Activated CD8-positive, alpha-beta T cell treated with anti-CD3 and anti-CD28 coated beads for 36 hours (primary cell): Measurements from ENCODE around the gene MORN5. TPM values are rescaled to one million over a fixed set of nuclear protein-coding genes. Genes with fewer than 3 reads are reported as not detected.
A peak's percentile ranks its signal among the peaks of the same experiment; 100 is the strongest.

Experiments used
- ATAC-seq: fragments of 200-7000 bp; cut with Tn5 transposase; one replicate; pipeline ENCODE4 v1.10.0; 2021; ENCODE audit warnings: mild to moderate bottlenecking, moderate library complexity
- CTCF ChIA-PET: fragments of 350-600 bp; sonication (Branson Sonifier 250); formaldehyde crosslinking; loops from one replicate; lab custom pipeline; 2021; ENCODE audit warnings: antibody characterized with exemption; lab: Charles Lee
- POLR2A ChIA-PET: fragments of 350-600 bp; sonication (Branson Sonifier 250); formaldehyde crosslinking; loops from one replicate; lab custom pipeline; 2021; ENCODE audit warnings: antibody characterized with exemption; lab: Charles Lee
- DNase-seq: peaks from one replicate; pipeline ENCODE4 v3.0.0-alpha.2; 2020
- H3K27ac Mint-ChIP-seq: one replicate; pipeline ENCODE4 v1.8.0; 2021; ENCODE audit warnings: mild to moderate bottlenecking, mixed read lengths
- H3K27me3 Mint-ChIP-seq: one replicate; pipeline ENCODE4 v1.8.0; 2021; ENCODE audit warnings: mixed read lengths
- H3K36me3 Mint-ChIP-seq: one replicate; pipeline ENCODE4 v1.8.0; 2021; ENCODE audit warnings: low read depth, mixed read lengths
- H3K4me1 Mint-ChIP-seq: one replicate; pipeline ENCODE4 v1.8.0; 2021; ENCODE audit warnings: low read depth, mixed read lengths
- H3K4me3 Mint-ChIP-seq: one replicate; pipeline ENCODE4 v1.8.0; 2021; ENCODE audit warnings: mild to moderate bottlenecking, moderate library complexity, mixed read lengths
- H3K9me3 Mint-ChIP-seq: one replicate; pipeline ENCODE4 v1.8.0; 2021; ENCODE audit warnings: mixed read lengths
- CTCF ChIP-seq: fragments of 200-600 bp; IDR thresholded peaks from one replicate; pipeline ENCODE4 v1.8.0; 2022; ENCODE audit warnings: antibody characterized with exemption, mild to moderate bottlenecking
- intact Hi-C: fragments of 100-400 bp; cut with micrococcal nuclease; formaldehyde crosslinking; loops from one replicate; pipeline ENCODE4 v1.10.0; 2022
- total RNA-seq, 2 experiments: library from RNA; stranded (reverse); gene quantifications; one replicate each; pipeline ENCODE4 v1.2.3, GENCODE V29; 2021

Gene MORN5
- total RNA-seq, 2 experiments from 2014 or later = not detected

- H3K27me3 Mint-ChIP-seq = peaks cover 27% of the 10 kb centered on the region
- POLR2A ChIA-PET = no interaction called here
- intact Hi-C loops = no loop called here
- H3K4me1 Mint-ChIP-seq = peaks cover 12% of the 10 kb centered on the region
- no peaks in the 10 kb centered on the region for H3K36me3 Mint-ChIP-seq
- no peak for ATAC-seq
- TF ChIP-seq CTCF = no peak
- CTCF ChIA-PET = interaction anchor here (0.9 to 13.9 kb wide), 10 partner anchors 11 to 235 kb away, joined by 3 to 315 read pairs (median 8); no protein-coding TSS in a partner anchor
- H3K9me3 Mint-ChIP-seq = no peaks in the 10 kb centered on the region
- no peak overlapping the region for H3K27ac Mint-ChIP-seq
- H3K4me3 Mint-ChIP-seq = no peak overlapping the region
- DNase-seq = no peak
These were observed 38.3 kb upstream of the MORN5 start for GRCh38 chr9:122121391-122121790.

GRCh38 chr9:122121931-122122330, 37.8 kb upstream of the MORN5 start:
- Mint-ChIP-seq H3K27ac (no peak overlapping the region), H3K4me3 (no peak overlapping the region), H3K4me1 (peaks cover 16% of the 10 kb centered on the region), H3K36me3 (no peaks in the 10 kb centered on the region), H3K27me3 (peaks cover 31% of the 10 kb centered on the region), H3K9me3 (no peaks in the 10 kb centered on the region)
- no peak for TF ChIP-seq CTCF
- ChIA-PET POLR2A (no interaction called here), CTCF (interaction anchor here (0.6 to 13.9 kb wide), 17 partner anchors 11 to 576 kb away, joined by 3 to 315 read pairs (median 5); no protein-coding TSS in a partner anchor)
- ATAC-seq (no peak), DNase-seq (no peak)
- intact Hi-C loops = no loop called here

GRCh38 chr9:122122468-122122867, 37.2 kb upstream of the MORN5 start:
- ATAC-seq = peak; percentile 5
- Mint-ChIP-seq H3K4me1 (peaks cover 16% of the 10 kb centered on the region), H3K4me3 (no peak overlapping the region), H3K27ac (no peak overlapping the region), H3K36me3 (no peaks in the 10 kb centered on the region), H3K27me3 (peaks cover 33% of the 10 kb centered on the region), H3K9me3 (no peaks in the 10 kb centered on the region)
- intact Hi-C loops = no loop called here
- ChIA-PET POLR2A (no interaction called here), CTCF (interaction anchor here (0.6 to 13.9 kb wide), 16 partner anchors 11 to 576 kb away, joined by 3 to 315 read pairs (median 4); no protein-coding TSS in a partner anchor)
- no peak for TF ChIP-seq CTCF
- no peak for DNase-seq

- intact Hi-C loops = no loop called here
- CTCF ChIA-PET = interaction anchor here (0.6 to 13.9 kb wide), 25 partner anchors 9 to 577 kb away, joined by 3 to 315 read pairs (median 4); partner anchors contain the start of gene TTLL11
- ATAC-seq (peak; percentile 78), DNase-seq (peak; percentile 87)
- Mint-ChIP-seq H3K4me3 (no peak overlapping the region), H3K27ac (no peak overlapping the region), H3K4me1 (peaks cover 16% of the 10 kb centered on the region), H3K9me3 (no peaks in the 10 kb centered on the region), H3K27me3 (peaks cover 34% of the 10 kb centered on the region), H3K36me3 (no peaks in the 10 kb centered on the region)
- POLR2A ChIA-PET = interaction anchor here (0.9 kb wide), 1 partner anchor 94 kb away, joined by 3 read pairs; no protein-coding TSS in a partner anchor
- TF ChIP-seq CTCF = peak; percentile 92
These were observed 36.6 kb upstream of the MORN5 start for GRCh38 chr9:122122903-122123632.

- POLR2A ChIA-PET = no interaction called here
- H3K27me3 Mint-ChIP-seq = peaks cover 34% of the 10 kb centered on the region
- ATAC-seq (no peak), DNase-seq (no peak)
- intact Hi-C loops = no loop called here
- H3K36me3 Mint-ChIP-seq = no peaks in the 10 kb centered on the region
- no peak for TF ChIP-seq CTCF
- CTCF ChIA-PET = interaction anchor here (0.6 to 13.9 kb wide), 23 partner anchors 8 to 687 kb away, joined by 3 to 315 read pairs (median 5); partner anchors contain the start of gene TTLL11
- no peak overlapping the region for H3K4me3 Mint-ChIP-seq
- peaks cover 16% of the 10 kb centered on the region for H3K4me1 Mint-ChIP-seq
- H3K9me3 Mint-ChIP-seq = no peaks in the 10 kb centered on the region
- H3K27ac Mint-ChIP-seq = no peak overlapping the region
These were observed 35.7 kb upstream of the MORN5 start for GRCh38 chr9:122124048-122124447.
